SH-SY5Y (cell line): ENCODE data around the gene PLA2G7.

ENCODE experiments used
- GATA2 ChIP-seq: IDR thresholded peaks from 2 replicates; pipeline ENCODE4 v1.6.1; 2011; ENCODE audit warnings: mild to moderate bottlenecking, low read depth, low read length
- GATA3 ChIP-seq: IDR thresholded peaks from 2 replicates; pipeline ENCODE4 v1.6.1; 2011; ENCODE audit warnings: low read depth, mild to moderate bottlenecking, low read length, moderate library complexity

DNA sequence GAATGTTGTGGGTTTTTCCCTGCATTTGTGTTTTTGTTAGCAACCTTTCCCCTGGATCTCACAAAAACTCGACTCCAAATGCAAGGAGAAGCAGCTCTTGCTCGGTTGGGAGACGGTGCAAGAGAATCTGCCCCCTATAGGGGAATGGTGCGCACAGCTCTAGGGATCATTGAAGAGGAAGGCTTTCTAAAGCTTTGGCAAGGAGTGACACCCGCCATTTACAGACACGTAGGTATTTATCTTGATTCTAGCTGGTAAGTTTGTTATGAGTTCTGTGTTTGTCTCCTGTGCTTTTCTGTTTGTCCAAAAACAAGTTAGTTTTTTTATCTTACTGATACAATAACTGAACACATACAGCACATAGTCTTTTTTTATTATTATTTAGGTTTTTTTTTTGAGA lies 79.4 kb downstream of the PLA2G7 start:
- TF ChIP-seq GATA2 (no peak), GATA3 (no peak)
